ENCODE results near the gene SPRY1. TPM values are rescaled to one million over a fixed set of nuclear protein-coding genes. Genes with fewer than 3 reads are reported as not detected.

SPRY1 gene
- total RNA-seq, 2 donors from 2014 or later = 50.0 to 118 TPM

GRCh38 chr4:123406872-123407271 is 10.3 kb downstream of the SPRY1 start:
- Histone ChIP-seq H3K27me3 (no peaks in the 10 kb centered on the region), H3K4me1 (peaks cover 0 to 29% of the 10 kb centered on the region in 2 donors), H3K27ac (peak overlapping the region; percentile 18 to 20), H3K4me3 (no peak overlapping the region), H3K36me3 (peaks cover 39% of the 10 kb centered on the region), H3K9me3 (no peaks in the 10 kb centered on the region)
- DNase-seq (ENCODE audit: low spot score) = no peak
- TF ChIP-seq, protein P1, sequence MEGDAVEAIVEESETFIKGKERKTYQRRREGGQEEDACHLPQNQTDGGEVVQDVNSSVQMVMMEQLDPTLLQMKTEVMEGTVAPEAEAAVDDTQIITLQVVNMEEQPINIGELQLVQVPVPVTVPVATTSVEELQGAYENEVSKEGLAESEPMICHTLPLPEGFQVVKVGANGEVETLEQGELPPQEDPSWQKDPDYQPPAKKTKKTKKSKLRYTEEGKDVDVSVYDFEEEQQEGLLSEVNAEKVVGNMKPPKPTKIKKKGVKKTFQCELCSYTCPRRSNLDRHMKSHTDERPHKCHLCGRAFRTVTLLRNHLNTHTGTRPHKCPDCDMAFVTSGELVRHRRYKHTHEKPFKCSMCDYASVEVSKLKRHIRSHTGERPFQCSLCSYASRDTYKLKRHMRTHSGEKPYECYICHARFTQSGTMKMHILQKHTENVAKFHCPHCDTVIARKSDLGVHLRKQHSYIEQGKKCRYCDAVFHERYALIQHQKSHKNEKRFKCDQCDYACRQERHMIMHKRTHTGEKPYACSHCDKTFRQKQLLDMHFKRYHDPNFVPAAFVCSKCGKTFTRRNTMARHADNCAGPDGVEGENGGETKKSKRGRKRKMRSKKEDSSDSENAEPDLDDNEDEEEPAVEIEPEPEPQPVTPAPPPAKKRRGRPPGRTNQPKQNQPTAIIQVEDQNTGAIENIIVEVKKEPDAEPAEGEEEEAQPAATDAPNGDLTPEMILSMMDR (IDR thresholded peaks at IDR 0.05) = no peak

DNA sequence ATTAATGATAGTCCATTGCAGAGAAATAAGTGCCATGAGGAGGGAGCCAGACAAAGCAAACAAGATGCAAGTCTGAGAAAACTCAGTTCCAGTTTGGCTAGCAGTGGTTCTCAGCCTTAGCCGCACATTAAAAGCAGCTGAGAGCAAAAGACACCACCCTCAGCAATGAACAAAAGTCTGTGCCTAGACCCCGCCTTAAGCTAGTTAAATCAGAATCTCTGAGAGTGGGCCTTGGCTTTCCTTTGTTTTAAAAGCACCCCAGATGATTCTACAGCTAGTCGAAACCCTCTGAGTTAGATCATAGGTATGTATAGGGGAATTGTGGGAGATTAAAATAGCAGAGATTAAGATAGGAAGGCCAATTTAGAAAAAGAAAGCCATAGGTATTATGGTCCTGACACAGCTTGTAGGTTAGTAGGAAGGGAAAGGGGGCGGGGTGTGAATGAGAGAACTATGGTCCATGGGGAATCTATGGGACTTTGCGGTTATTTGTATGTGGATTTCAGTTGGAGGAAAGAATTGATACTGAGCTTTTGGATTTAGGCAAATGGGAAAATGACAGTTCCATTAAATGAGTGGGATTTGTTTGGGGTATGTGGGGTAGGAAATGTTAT is 12.0 kb downstream of the SPRY1 start:
- no peaks in the 10 kb centered on the region for H3K9me3 ChIP-seq
- TF ChIP-seq, protein P1 (IDR thresholded peaks at IDR 0.05) = no peak
- peaks cover 22% of the 10 kb centered on the region for H3K36me3 ChIP-seq
- peaks cover 0 to 16% of the 10 kb centered on the region in 2 donors for H3K4me1 ChIP-seq
- H3K4me3 ChIP-seq = no peak overlapping the region
- no peaks in the 10 kb centered on the region for H3K27me3 ChIP-seq
- no peak for DNase-seq (ENCODE audit: low spot score)
- H3K27ac ChIP-seq = peak overlapping the region; percentile 4 to 13

DNA sequence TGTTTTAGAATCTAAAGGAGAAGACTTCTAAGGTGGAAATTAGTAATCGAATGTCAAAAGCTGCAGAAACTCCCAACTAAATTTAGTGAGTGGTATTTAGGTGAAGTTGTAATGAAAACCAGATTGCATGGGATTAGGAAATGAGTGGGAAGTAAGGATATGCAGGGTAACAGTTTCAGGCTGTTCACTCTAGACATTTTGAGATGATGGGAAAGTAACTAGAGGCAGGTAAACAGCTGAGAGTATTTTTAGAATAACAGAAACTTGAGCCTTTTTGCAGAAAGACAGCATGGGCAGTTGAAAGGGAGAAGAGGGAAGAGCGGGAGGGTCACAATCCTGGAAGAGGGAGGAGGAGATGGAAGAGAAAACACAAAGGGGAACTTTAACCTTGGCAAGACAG is 12.7 kb downstream of the SPRY1 start:
- TF ChIP-seq, protein P1 (IDR thresholded peaks at IDR 0.05) = no peak
- Histone ChIP-seq H3K27me3 (no peaks in the 10 kb centered on the region), H3K4me3 (no peak overlapping the region), H3K36me3 (peaks cover 19% of the 10 kb centered on the region), H3K9me3 (no peaks in the 10 kb centered on the region), H3K27ac (peak overlapping the region; percentile 4 to 13), H3K4me1 (peaks cover 0 to 10% of the 10 kb centered on the region in 2 donors)
- DNase-seq (ENCODE audit: low spot score) = no peak

GRCh38 chr4:123411514-123411913 is 14.9 kb downstream of the SPRY1 start:
- Histone ChIP-seq H3K36me3 (peaks cover 8% of the 10 kb centered on the region), H3K9me3 (no peaks in the 10 kb centered on the region), H3K27ac (no peak overlapping the region), H3K4me1 (peaks cover 0 to 7% of the 10 kb centered on the region in 2 donors), H3K4me3 (no peak overlapping the region), H3K27me3 (no peaks in the 10 kb centered on the region)
- no peak for DNase-seq (ENCODE audit: low spot score)
- TF ChIP-seq, protein P1 (IDR thresholded peaks at IDR 0.05) = no peak

GRCh38 chr4:123412091-123412505 is 15.5 kb downstream of the SPRY1 start:
- H3K9me3 ChIP-seq = no peaks in the 10 kb centered on the region
- H3K4me3 ChIP-seq = no peak overlapping the region
- no peak for DNase-seq (ENCODE audit: low spot score)
- no peak overlapping the region for H3K27ac ChIP-seq
- TF ChIP-seq, protein P1 (IDR thresholded peaks at IDR 0.05) = no peak
- H3K27me3 ChIP-seq = no peaks in the 10 kb centered on the region
- H3K36me3 ChIP-seq = peaks cover 8% of the 10 kb centered on the region
- H3K4me1 ChIP-seq = peaks cover 0 to 1% of the 10 kb centered on the region in 2 donors

Measured in right atrium auricular region (tissue), 2 donors.